B cell (primary cell): ENCODE data around the gene ARMC5. TPM values are rescaled to one million over a fixed set of nuclear protein-coding genes. Genes with fewer than 3 reads are reported as not detected.

Experiments
- ATAC-seq: fragments of 200-7000 bp; cut with Tn5 transposase; one replicate; pipeline ENCODE4 v1.10.0; 2021; ENCODE audit warnings: low read depth, mild to moderate bottlenecking, moderate number of reproducible peaks, moderate library complexity
- CTCF ChIA-PET: fragments of 350-600 bp; sonication (Branson Sonifier 250); formaldehyde crosslinking; loops from one replicate; lab custom pipeline; 2021; ENCODE audit warnings: antibody characterized with exemption, inconsistent platforms; lab: Charles Lee
- POLR2A ChIA-PET: fragments of 350-600 bp; sonication (Branson Sonifier 250); formaldehyde crosslinking; loops from one replicate; lab custom pipeline; 2021; ENCODE audit warnings: antibody characterized with exemption; lab: Charles Lee
- DNase-seq: peaks from one replicate; pipeline ENCODE4 v3.0.0; 2013
- H2AFZ ChIP-seq: 2 replicates; pipeline ENCODE4 v1.6.1; 2012; ENCODE audit warnings: mild to moderate bottlenecking, low read depth, low read length; ENCODE audit not compliant: insufficient read depth, poor library complexity, severe bottlenecking
- H3K27ac ChIP-seq, 2 donors: 1 replicate in 1 of 2; 2 replicates in 1 of 2; pipeline ENCODE4 v1.5.1; 2012 to 2013; ENCODE audit warnings: low read length in 2 of 2, mild to moderate bottlenecking in 2 of 2, moderate library complexity in 1 of 2
- H3K27me3 ChIP-seq, 4 experiments: fragments of 200-600 bp in 1 of 4; sonication (generic) in 1 of 4; replicated peaks in 1 of 4; 1 replicate in 2 of 4; 2 replicates in 2 of 4; pipeline versions ENCODE4 v1.6.1 to v1.7.0; 2013 to 2016; ENCODE audit warnings: low read length in 3 of 4, mild to moderate bottlenecking in 2 of 4, mixed read lengths in 1 of 4, moderate library complexity in 1 of 4; ENCODE audit not compliant: insufficient read depth in 4 of 4, control insufficient read depth in 3 of 4; ENCODE audit errors: control extremely low read depth in 1 of 4
- H3K36me3 ChIP-seq, 2 experiments: replicated peaks in 1 of 2; 1 replicate in 1 of 2; 2 replicates in 1 of 2; pipeline versions ENCODE4 v1.6.1 to v1.7.1; 2013; ENCODE audit warnings: low read length in 1 of 2; ENCODE audit not compliant: insufficient read depth in 2 of 2, control insufficient read depth in 1 of 2; ENCODE audit errors: control extremely low read depth in 1 of 2, extremely low read depth in 1 of 2
- H3K4me1 ChIP-seq, 2 donors: fragments of 200-600 bp in 1 of 2; sonication (generic) in 1 of 2; 1 replicate in 1 of 2; 2 replicates in 1 of 2; pipeline versions ENCODE4 v1.5.1 to v1.6.1; 2013 to 2017; ENCODE audit warnings: low read length in 2 of 2; ENCODE audit not compliant: control insufficient read depth in 2 of 2, insufficient read depth in 2 of 2
- H3K4me2 ChIP-seq: replicated peaks from 2 replicates; pipeline ENCODE3; 2012; ENCODE audit warnings: mild to moderate bottlenecking, low read depth, low read length; ENCODE audit not compliant: poor library complexity, severe bottlenecking
- H3K4me3 ChIP-seq, 5 experiments: fragments of 200-600 bp in 1 of 5; sonication (generic) in 1 of 5; 1 replicate in 3 of 5; 2 replicates in 2 of 5; pipeline versions ENCODE4 v1.5.1 to v1.7.0; 2011 to 2016; ENCODE audit warnings: low read length in 4 of 5, mild to moderate bottlenecking in 4 of 5, low read depth in 2 of 5, control low read depth in 1 of 5, moderate library complexity in 1 of 5; ENCODE audit not compliant: insufficient read depth in 1 of 5; ENCODE audit errors: control extremely low read depth in 1 of 5, extremely low read depth in 1 of 5
- H3K79me2 ChIP-seq: fragments of 200-600 bp; sonication (generic); one replicate; pipeline ENCODE4 v1.6.0; 2016; ENCODE audit warnings: low read length; ENCODE audit not compliant: control insufficient read depth, insufficient read depth
- H3K9ac ChIP-seq: fragments of 200-600 bp; sonication (generic); 2 replicates; pipeline ENCODE4 v1.6.1; 2017; ENCODE audit warnings: mild to moderate bottlenecking, low read length, moderate library complexity
- H3K9me3 ChIP-seq, 3 donors: one replicate each; pipeline versions ENCODE4 v1.6.1 to v1.7.1; 2013; ENCODE audit warnings: low read length in 2 of 3; ENCODE audit not compliant: control insufficient read depth in 2 of 3, insufficient read depth in 1 of 3; ENCODE audit errors: control extremely low read depth in 1 of 3
- H4K20me1 ChIP-seq: 2 replicates; pipeline ENCODE4 v1.6.0; 2012; ENCODE audit warnings: mild to moderate bottlenecking, low read length; ENCODE audit not compliant: insufficient read depth, control insufficient read depth, poor library complexity, severe bottlenecking
- H3K27ac Mint-ChIP-seq: one replicate; pipeline ENCODE4 v1.8.0; 2021; ENCODE audit warnings: mixed read lengths
- H3K27me3 Mint-ChIP-seq: one replicate; pipeline ENCODE4 v1.8.0; 2021; ENCODE audit warnings: mixed read lengths
- H3K4me1 Mint-ChIP-seq: one replicate; pipeline ENCODE4 v1.8.0; 2021; ENCODE audit warnings: mixed read lengths
- H3K4me3 Mint-ChIP-seq: one replicate; pipeline ENCODE4 v1.8.0; 2021; ENCODE audit warnings: mixed read lengths
- H3K9me3 Mint-ChIP-seq: one replicate; pipeline ENCODE4 v1.8.0; 2022; ENCODE audit warnings: mixed read lengths; ENCODE audit not compliant: insufficient read depth
- EZH2 ChIP-seq: IDR thresholded peaks from 2 replicates; pipeline ENCODE4 v1.6.1; 2012; ENCODE audit warnings: borderline replicate concordance, low read depth, mild to moderate bottlenecking, moderate library complexity, low read length; ENCODE audit not compliant: insufficient read depth, poor library complexity, severe bottlenecking
- WGBS: methylation state at CpG from one replicate; pipeline ENCODE4 v1.1.5; 2013; ENCODE audit warnings: missing lambda C conversion rate; ENCODE audit not compliant: insufficient coverage; 5-methylcytosine and 5-hydroxymethylcytosine counted together
- intact Hi-C: fragments of 100-400 bp; cut with micrococcal nuclease; formaldehyde crosslinking; loops from one replicate; pipeline ENCODE4 v1.10.0; 2022
- polyA plus RNA-seq: library from polyadenylated mRNA; depleted of rRNA; stranded (reverse); fragments of >200 nt; gene quantifications from 2 replicates; pipeline ENCODE4 v1.2.3, GENCODE V29; 2012
- total RNA-seq, 2 donors: library from RNA; stranded (reverse); fragments of 120-200 nt in 1 of 2; gene quantifications; 1 replicate in 1 of 2; 2 replicates in 1 of 2; pipeline versions ENCODE4 v1.2.3 to v1.2.4, GENCODE V29; 2013 to 2022
- TF ChIP-seq, protein P1 (sequence below): fragments of 200-600 bp; IDR thresholded peaks from one replicate; pipeline ENCODE4 v1.8.0; 2022; ENCODE audit warnings: antibody characterized with exemption, mild to moderate bottlenecking

Gene ARMC5
- total and polyA plus RNA-seq, 2 donors (not counting 1 experiment from before 2014, with no cell fraction given), result 11.7 to 15.4 TPM

DNA sequence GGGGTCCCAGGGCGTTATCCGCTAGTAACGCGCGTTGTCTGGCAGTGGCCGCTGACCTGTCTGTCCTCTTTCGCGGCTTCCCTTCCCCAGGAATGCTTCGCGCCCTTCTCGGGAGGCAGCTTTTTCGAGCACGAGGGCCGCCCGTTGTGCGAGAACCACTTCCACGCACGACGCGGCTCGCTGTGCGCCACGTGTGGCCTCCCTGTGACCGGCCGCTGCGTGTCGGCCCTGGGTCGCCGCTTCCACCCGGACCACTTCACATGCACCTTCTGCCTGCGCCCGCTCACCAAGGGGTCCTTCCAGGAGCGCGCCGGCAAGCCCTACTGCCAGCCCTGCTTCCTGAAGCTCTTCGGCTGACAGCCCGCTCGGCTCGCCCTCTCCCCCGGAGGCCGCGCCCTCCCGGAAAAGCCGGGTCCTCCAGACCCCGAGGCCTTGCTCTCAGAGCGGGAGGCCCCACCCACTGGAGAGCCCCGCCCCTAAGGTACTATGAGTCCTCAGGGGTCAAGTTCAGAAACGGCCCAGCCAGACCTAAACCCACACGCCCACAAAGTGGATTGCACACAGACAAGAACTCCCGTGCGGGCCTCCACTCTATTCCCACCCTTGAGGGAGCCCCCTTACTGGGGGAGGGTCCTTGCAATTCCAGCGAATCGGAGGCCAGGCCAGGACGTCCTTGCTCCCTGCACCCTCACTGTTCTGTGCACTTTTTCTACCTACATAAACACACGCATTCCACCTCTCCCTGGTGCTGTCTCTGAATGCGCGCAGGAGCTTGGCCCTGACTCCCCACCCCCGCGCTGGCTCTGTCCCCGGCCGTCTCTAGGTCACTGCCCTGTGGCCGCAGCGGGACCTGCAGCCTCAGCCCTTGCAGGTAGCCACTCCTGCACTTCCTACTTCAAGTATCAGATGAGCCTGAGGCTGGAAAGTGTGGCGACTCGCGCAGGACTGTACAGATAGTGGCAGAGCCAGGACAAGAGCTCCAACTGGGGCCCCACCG lies 18.2 kb downstream of the ARMC5 start:
- Mint-ChIP-seq H3K9me3 (no peaks in the 10 kb centered on the region), H3K4me3 (peak overlapping the region; percentile 90), H3K27me3 (peaks cover 12% of the 10 kb centered on the region), H3K27ac (peak overlapping the region; percentile 15), H3K4me1 (peaks cover 30% of the 10 kb centered on the region)
- DNase-seq (no peak), ATAC-seq (peak; percentile 22)
- Histone ChIP-seq H3K9me3 (peaks cover 0 to 9% (median 0%) of the 10 kb centered on the region in 3 donors), H3K4me2 (peak overlapping the region; percentile 94), H2AFZ (peak overlapping the region; percentile 87), H3K9ac (peak overlapping the region; percentile 69), H3K4me1 (peaks cover 11 to 20% of the 10 kb centered on the region in 2 donors), H3K27me3 (peaks cover 0 to 14% (median 4%) of the 10 kb centered on the region in 4 experiments), H3K4me3 (peak overlapping the region in 4 of 5 experiments; percentile 48 to 65 (median 62)), H3K36me3 (no peaks in the 10 kb centered on the region), H4K20me1 (no peaks in the 10 kb centered on the region), H3K79me2 (no peaks in the 10 kb centered on the region), H3K27ac (no peak overlapping the region)
- ChIA-PET CTCF (interaction anchor here (0.6 to 1.4 kb wide), 2 partner anchors 10 kb away, joined by 3 to 6 read pairs; no protein-coding TSS in a partner anchor), POLR2A (interaction anchor here (1.5 to 1.6 kb wide), 2 partner anchors 11 to 18 kb away, joined by 6 to 8 read pairs; partner anchors contain the start of gene ARMC5)
- 27% methylated on average over 67 of the region's 67 CpGs for WGBS
- intact Hi-C loops, result loop anchor here (1.0 to 5.0 kb wide), 3 partner anchors 11 to 395 kb away; partner anchors contain the start of genes RUSF1 and ZNF267
- no peak for TF ChIP-seq EZH2
- TF ChIP-seq, protein P1, sequence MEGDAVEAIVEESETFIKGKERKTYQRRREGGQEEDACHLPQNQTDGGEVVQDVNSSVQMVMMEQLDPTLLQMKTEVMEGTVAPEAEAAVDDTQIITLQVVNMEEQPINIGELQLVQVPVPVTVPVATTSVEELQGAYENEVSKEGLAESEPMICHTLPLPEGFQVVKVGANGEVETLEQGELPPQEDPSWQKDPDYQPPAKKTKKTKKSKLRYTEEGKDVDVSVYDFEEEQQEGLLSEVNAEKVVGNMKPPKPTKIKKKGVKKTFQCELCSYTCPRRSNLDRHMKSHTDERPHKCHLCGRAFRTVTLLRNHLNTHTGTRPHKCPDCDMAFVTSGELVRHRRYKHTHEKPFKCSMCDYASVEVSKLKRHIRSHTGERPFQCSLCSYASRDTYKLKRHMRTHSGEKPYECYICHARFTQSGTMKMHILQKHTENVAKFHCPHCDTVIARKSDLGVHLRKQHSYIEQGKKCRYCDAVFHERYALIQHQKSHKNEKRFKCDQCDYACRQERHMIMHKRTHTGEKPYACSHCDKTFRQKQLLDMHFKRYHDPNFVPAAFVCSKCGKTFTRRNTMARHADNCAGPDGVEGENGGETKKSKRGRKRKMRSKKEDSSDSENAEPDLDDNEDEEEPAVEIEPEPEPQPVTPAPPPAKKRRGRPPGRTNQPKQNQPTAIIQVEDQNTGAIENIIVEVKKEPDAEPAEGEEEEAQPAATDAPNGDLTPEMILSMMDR, result no peak
